ENCODE data around the gene ATP8A2.

- TF ChIP-seq CTCF (IDR thresholded peaks at IDR 0.05 in 4 of 5, conservative IDR thresholded peaks at IDR 0.05 in 1 of 5) (no peak), POLR2A (IDR thresholded peaks at IDR 0.05) (no peak)
Observed at GRCh38 chr13:25731536-25731935, 359.8 kb downstream of the ATP8A2 start.
